Measurements from ENCODE around the gene DUSP16. TPM values are rescaled to one million over a fixed set of nuclear protein-coding genes. Genes with fewer than 3 reads are reported as not detected.

The DUSP16 gene
- total RNA-seq, 1 experiment from 2014 or later: 51.9 TPM

DNA sequence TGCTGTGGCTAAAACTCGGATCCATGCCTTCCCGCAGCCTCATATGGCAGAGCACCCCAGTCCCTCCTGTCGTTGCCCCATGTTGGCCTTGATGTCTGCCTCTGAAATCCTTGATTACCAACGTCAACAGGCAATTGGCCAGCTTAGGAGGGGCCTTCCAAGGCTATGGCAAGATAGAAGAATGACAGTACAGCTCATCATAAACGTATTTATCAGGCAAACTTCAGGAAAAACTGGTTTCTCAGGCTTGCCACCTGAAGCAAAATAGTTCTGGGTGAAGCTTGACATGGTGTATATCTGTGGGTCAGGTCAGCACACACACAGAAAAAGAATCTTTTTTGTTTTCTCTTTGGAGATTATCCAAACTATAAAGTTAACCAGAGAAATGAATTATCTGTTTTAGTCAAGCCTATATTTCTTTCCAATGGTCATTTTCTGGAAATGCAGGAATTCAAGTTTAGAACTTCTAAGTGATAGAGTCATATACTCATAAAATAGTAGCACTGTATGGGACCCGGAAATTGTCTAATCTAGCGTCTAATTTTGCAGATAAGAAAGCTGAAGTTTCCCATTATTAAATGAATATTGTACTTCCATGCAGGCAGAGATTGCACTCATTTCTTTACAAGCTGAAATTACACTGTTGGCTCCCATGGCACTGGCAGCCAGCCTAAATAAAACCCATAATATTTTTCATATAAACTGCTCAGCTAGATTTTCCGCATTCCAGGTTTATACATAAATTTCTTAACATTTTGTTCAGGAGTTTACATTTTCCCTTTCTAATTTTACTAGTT is 24.4 kb upstream of the DUSP16 start:
- no peaks in the 10 kb centered on the region for H3K27me3 Mint-ChIP-seq (ENCODE audit: low read depth)
- peaks cover 4% of the 10 kb centered on the region for H3K9me3 Mint-ChIP-seq
- TF ChIP-seq TEAD1 (CRISPR knock-in tag; IDR thresholded peaks at IDR 0.05): no peak
- TF ChIP-seq ZNF263 (CRISPR knock-in tag; IDR thresholded peaks at IDR 0.05; ENCODE audit: low read depth): no peak
- TF ChIP-seq ZNF232 (CRISPR knock-in tag; IDR thresholded peaks at IDR 0.05): no peak
- ATAC-seq (no peak), DNase-seq (ENCODE audit: low spot score) (no peak)
- H3K36me3 Mint-ChIP-seq: no peaks in the 10 kb centered on the region
- H3K27ac Mint-ChIP-seq: no peak overlapping the region
- no peak overlapping the region for H3K4me3 Mint-ChIP-seq
- CTCF ChIA-PET: interaction anchor here (0.6 kb wide), 1 partner anchor 45 kb away, joined by 3 read pairs; no protein-coding TSS in a partner anchor
- H3K4me1 Mint-ChIP-seq: peaks cover 12% of the 10 kb centered on the region
- POLR2A ChIA-PET: no interaction called here

DNA sequence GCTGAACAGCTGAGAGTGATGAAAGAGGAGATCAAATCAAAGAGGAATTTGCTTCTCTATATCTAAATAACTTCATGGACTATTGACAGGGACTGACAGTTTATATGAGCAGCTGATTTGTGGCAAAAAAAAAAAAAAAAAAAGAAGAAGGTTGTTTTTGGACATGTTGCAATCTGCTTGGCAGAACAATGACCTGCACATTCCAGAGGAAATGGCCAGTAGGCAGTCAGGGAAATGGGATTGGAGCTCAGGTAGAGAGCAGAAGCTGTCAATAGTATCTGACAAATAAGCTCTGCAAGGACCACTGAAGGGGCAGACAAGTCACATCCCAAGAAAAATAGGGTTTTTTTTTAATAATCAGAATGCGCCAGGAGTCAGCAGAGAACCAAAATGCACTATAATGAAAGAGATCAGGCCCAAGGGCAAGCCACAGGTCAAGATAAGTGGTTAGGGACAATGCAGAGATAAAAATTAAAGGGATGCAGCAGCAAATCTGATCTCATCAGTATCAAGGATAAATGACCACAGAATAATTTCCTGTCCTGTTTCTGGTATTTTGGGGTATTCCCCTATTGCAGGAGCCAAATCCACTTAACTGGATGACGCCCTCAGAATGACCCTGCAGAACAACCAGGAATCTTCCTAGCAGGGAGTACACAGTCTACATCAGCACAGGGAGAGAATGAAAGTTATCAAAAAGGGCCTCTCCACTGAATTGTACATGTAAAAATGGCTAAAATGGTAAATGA is 22.6 kb upstream of the DUSP16 start:
- H3K27ac Mint-ChIP-seq: no peak overlapping the region; the same call in 1 of the 2 replicates
- POLR2A ChIA-PET: interaction anchor here (0.6 to 1.1 kb wide), 2 partner anchors 21 to 45 kb away, joined by 3 to 4 read pairs; no protein-coding TSS in a partner anchor
- H3K27me3 Mint-ChIP-seq (ENCODE audit: low read depth): no peaks in the 10 kb centered on the region
- H3K4me1 Mint-ChIP-seq: peaks cover 12% of the 10 kb centered on the region
- no peak for TF ChIP-seq TP53 (CRISPR knock-in tag; IDR thresholded peaks at IDR 0.05)
- TF ChIP-seq ZNF138 (CRISPR knock-in tag; conservative IDR thresholded peaks at IDR 0.05): no peak
- TF ChIP-seq, protein P1, sequence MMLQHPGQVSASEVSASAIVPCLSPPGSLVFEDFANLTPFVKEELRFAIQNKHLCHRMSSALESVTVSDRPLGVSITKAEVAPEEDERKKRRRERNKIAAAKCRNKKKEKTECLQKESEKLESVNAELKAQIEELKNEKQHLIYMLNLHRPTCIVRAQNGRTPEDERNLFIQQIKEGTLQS (CRISPR knock-in tag; conservative IDR thresholded peaks at IDR 0.05): no peak
- peaks cover 4% of the 10 kb centered on the region for H3K9me3 Mint-ChIP-seq
- H3K36me3 Mint-ChIP-seq: no peaks in the 10 kb centered on the region
- ATAC-seq: peak; percentile 59; the same call in 1 of the 2 replicates
- no peak overlapping the region for H3K4me3 Mint-ChIP-seq
- no peak for DNase-seq (ENCODE audit: low spot score)
- CTCF ChIA-PET: interaction anchor here (0.6 to 1.0 kb wide), 5 partner anchors 13 to 91 kb away, joined by 3 to 5 read pairs (median 3); no protein-coding TSS in a partner anchor

DNA sequence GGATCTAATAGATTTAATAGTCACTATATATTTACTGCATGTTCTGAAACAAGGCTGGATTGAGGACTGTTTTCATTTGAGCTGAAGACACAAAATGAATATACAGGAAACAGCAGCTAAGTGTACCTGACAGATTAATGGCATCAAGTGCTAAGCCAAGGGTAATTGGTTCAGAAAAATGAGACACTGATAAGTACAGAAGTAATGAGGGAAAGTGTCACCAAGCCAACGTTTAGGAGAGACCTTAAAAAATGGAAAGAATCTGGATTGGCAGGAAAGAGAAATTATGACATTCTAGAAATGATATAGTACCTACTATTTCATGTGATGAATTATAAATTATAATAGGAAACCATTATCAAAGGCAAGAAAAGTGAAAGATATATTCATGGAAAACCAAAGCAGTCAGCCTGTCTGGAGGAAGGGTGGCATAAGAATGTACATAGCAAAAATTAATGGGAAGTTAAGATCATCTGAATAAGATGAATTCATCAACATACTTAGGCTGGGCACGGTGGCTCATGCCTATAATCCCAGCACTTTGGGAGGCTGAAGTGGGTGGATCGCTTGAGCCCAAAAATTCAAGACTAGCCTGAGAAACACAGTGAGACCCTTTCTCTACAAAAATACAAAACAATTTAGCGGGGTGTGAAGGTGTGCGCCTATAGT is 21.0 kb upstream of the DUSP16 start:
- CTCF ChIA-PET: no interaction called here
- H3K4me1 Mint-ChIP-seq: peaks cover 12% of the 10 kb centered on the region
- no peaks in the 10 kb centered on the region for H3K9me3 Mint-ChIP-seq
- POLR2A ChIA-PET: no interaction called here
- no peak for DNase-seq (ENCODE audit: low spot score)
- no peaks in the 10 kb centered on the region for H3K36me3 Mint-ChIP-seq
- no peak overlapping the region for H3K27ac Mint-ChIP-seq
- H3K4me3 Mint-ChIP-seq: no peak overlapping the region
- H3K27me3 Mint-ChIP-seq (ENCODE audit: low read depth): no peaks in the 10 kb centered on the region
- ATAC-seq: no peak
- TF ChIP-seq ZNF121 (CRISPR knock-in tag; IDR thresholded peaks at IDR 0.05) (no peak), TCF7 (CRISPR knock-in tag; IDR thresholded peaks at IDR 0.05; ENCODE audit: low read depth) (no peak), TEAD4 (CRISPR knock-in tag; IDR thresholded peaks at IDR 0.05) (no peak), SMAD4 (CRISPR knock-in tag; IDR thresholded peaks at IDR 0.05) (no peak), ZNF396 (CRISPR knock-in tag; IDR thresholded peaks at IDR 0.05; ENCODE audit: borderline replicate concordance) (no peak), FOXP1 (CRISPR knock-in tag; IDR thresholded peaks at IDR 0.05; ENCODE audit: borderline replicate concordance) (no peak), TEAD1 (CRISPR knock-in tag; IDR thresholded peaks at IDR 0.05) (no peak), CREB1 (CRISPR knock-in tag; IDR thresholded peaks at IDR 0.05) (no peak), ZNF671 (CRISPR knock-in tag; IDR thresholded peaks at IDR 0.05) (no peak), ELF4 (CRISPR knock-in tag; IDR thresholded peaks at IDR 0.05; ENCODE audit: low read depth) (no peak), GABPB1 (CRISPR knock-in tag; IDR thresholded peaks at IDR 0.05) (no peak), ATF1 (CRISPR knock-in tag; IDR thresholded peaks at IDR 0.05) (no peak)
- TF ChIP-seq, protein P2, sequence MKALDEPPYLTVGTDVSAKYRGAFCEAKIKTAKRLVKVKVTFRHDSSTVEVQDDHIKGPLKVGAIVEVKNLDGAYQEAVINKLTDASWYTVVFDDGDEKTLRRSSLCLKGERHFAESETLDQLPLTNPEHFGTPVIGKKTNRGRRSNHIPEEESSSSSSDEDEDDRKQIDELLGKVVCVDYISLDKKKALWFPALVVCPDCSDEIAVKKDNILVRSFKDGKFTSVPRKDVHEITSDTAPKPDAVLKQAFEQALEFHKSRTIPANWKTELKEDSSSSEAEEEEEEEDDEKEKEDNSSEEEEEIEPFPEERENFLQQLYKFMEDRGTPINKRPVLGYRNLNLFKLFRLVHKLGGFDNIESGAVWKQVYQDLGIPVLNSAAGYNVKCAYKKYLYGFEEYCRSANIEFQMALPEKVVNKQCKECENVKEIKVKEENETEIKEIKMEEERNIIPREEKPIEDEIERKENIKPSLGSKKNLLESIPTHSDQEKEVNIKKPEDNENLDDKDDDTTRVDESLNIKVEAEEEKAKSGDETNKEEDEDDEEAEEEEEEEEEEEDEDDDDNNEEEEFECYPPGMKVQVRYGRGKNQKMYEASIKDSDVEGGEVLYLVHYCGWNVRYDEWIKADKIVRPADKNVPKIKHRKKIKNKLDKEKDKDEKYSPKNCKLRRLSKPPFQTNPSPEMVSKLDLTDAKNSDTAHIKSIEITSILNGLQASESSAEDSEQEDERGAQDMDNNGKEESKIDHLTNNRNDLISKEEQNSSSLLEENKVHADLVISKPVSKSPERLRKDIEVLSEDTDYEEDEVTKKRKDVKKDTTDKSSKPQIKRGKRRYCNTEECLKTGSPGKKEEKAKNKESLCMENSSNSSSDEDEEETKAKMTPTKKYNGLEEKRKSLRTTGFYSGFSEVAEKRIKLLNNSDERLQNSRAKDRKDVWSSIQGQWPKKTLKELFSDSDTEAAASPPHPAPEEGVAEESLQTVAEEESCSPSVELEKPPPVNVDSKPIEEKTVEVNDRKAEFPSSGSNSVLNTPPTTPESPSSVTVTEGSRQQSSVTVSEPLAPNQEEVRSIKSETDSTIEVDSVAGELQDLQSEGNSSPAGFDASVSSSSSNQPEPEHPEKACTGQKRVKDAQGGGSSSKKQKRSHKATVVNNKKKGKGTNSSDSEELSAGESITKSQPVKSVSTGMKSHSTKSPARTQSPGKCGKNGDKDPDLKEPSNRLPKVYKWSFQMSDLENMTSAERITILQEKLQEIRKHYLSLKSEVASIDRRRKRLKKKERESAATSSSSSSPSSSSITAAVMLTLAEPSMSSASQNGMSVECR (CRISPR knock-in tag; IDR thresholded peaks at IDR 0.05; ENCODE audit: borderline replicate concordance): no peak
- TF ChIP-seq, protein P3, sequence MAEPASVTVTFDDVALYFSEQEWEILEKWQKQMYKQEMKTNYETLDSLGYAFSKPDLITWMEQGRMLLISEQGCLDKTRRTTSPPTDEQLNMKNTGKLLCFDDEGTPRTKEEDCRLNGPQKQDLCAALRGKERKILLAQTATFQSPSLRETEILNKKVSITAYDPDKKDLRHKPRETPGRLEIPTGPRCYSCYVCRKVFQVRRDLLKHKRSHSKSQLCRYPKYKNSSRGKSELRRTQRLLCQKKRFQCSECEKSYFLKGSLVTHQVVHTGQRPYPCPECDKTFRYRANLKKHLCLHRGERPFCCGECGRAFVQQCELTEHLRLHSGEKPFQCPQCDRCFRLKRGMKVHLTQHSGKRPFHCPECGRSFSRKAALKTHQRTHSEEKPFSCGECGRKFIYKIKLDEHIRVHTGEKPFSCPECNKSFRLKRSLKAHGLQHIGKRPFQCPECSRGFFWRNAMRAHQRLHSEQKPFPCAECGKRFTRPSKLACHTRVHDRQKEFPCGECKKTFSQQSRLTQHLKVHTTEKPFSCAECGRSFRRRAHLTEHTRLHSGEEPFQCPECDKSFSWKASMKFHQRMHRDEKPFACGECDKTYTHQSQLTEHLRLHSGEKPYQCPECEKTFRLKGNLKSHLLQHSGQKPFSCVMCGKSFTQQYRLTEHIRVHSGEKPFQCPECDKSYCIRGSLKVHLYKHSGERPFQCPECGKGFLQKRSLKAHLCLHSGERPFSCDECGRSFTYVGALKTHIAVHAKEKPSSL (CRISPR knock-in tag; conservative IDR thresholded peaks at IDR 0.05): no peak
- TF ChIP-seq, protein P4, sequence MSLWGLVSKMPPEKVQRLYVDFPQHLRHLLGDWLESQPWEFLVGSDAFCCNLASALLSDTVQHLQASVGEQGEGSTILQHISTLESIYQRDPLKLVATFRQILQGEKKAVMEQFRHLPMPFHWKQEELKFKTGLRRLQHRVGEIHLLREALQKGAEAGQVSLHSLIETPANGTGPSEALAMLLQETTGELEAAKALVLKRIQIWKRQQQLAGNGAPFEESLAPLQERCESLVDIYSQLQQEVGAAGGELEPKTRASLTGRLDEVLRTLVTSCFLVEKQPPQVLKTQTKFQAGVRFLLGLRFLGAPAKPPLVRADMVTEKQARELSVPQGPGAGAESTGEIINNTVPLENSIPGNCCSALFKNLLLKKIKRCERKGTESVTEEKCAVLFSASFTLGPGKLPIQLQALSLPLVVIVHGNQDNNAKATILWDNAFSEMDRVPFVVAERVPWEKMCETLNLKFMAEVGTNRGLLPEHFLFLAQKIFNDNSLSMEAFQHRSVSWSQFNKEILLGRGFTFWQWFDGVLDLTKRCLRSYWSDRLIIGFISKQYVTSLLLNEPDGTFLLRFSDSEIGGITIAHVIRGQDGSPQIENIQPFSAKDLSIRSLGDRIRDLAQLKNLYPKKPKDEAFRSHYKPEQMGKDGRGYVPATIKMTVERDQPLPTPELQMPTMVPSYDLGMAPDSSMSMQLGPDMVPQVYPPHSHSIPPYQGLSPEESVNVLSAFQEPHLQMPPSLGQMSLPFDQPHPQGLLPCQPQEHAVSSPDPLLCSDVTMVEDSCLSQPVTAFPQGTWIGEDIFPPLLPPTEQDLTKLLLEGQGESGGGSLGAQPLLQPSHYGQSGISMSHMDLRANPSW (CRISPR knock-in tag; conservative IDR thresholded peaks at IDR 0.05; ENCODE audit: low read depth): no peak

Data from WTC11 (cell line).